ENCODE data around the gene ATRX. TPM values are rescaled to one million over a fixed set of nuclear protein-coding genes. Genes with fewer than 3 reads are reported as not detected.
"Not testable (repeated sequence)": the region's sequence is repeated elsewhere in the genome, so short reads cannot be mapped to it uniquely, and the experiment has no call there.

The ATRX gene
- total RNA-seq, 1 donor from 2014 or later = 44.6 TPM

DNA sequence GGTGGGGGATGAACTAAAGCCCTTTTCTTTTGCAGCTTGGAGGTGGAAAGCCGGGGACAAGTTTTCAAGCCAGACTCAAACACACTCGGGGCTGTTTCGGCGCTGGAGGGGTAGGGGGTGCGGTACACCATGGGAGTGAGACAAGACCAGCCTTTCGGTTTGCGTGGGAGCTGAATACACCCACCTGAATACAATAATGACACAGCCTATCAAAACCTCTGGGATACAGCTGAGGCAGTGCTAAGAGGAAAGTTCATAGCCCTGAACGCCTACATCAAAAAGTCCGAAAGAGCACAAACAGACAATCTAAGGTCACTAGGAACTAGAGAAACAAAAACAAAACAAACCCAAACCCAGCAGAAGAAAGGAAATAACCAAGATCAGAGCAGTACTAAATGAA, 163.3 kb downstream of the ATRX start:
- Histone ChIP-seq H3K36me3 (ENCODE audit: control insufficient read depth, insufficient read depth, low read length) (no peaks in the 10 kb centered on the region), H3K4me3 (ENCODE audit: low read depth, low read length) (no peak overlapping the region), H3K27me3 (ENCODE audit: control insufficient read depth, insufficient read depth, low read length) (no peaks in the 10 kb centered on the region)
- TF ChIP-seq, protein P1, sequence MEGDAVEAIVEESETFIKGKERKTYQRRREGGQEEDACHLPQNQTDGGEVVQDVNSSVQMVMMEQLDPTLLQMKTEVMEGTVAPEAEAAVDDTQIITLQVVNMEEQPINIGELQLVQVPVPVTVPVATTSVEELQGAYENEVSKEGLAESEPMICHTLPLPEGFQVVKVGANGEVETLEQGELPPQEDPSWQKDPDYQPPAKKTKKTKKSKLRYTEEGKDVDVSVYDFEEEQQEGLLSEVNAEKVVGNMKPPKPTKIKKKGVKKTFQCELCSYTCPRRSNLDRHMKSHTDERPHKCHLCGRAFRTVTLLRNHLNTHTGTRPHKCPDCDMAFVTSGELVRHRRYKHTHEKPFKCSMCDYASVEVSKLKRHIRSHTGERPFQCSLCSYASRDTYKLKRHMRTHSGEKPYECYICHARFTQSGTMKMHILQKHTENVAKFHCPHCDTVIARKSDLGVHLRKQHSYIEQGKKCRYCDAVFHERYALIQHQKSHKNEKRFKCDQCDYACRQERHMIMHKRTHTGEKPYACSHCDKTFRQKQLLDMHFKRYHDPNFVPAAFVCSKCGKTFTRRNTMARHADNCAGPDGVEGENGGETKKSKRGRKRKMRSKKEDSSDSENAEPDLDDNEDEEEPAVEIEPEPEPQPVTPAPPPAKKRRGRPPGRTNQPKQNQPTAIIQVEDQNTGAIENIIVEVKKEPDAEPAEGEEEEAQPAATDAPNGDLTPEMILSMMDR (IDR thresholded peaks at IDR 0.05; ENCODE audit: insufficient read depth, low read length, poor library complexity, severe bottlenecking) = no peak
- no peak for DNase-seq (ENCODE audit: low read depth)

DNA sequence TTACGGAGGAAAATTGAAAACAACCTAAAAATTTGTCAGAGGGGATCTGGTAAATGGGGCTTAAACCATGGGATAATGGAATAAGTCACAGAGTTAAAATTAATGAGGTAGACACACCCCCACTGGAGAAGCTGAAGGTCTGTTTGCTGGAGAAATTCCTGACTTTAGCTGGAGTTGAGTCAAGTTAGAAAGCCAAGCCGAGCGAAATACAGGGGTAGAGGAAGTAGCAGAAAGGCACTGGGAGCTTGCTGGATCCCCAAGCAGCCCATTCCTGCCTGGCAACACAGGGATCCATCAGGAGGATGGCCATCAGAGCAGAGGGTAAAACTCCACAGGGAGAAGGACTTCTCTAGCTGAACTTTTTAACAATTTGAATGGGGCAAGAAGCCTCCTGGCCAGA, 163.8 kb downstream of the ATRX start:
- no peak for DNase-seq (ENCODE audit: low read depth)
- H3K27me3 ChIP-seq (ENCODE audit: control insufficient read depth, insufficient read depth, low read length) = no peaks in the 10 kb centered on the region
- H3K36me3 ChIP-seq (ENCODE audit: control insufficient read depth, insufficient read depth, low read length) = no peaks in the 10 kb centered on the region
- H3K4me3 ChIP-seq (ENCODE audit: low read depth, low read length) = no peak overlapping the region
- TF ChIP-seq, protein P1 (IDR thresholded peaks at IDR 0.05; ENCODE audit: insufficient read depth, low read length, poor library complexity, severe bottlenecking) = no peak

- H3K4me3 ChIP-seq (ENCODE audit: low read depth, low read length); H3K36me3 ChIP-seq (ENCODE audit: control insufficient read depth, insufficient read depth, low read length); H3K27me3 ChIP-seq (ENCODE audit: control insufficient read depth, insufficient read depth, low read length); DNase-seq (ENCODE audit: low read depth): not testable (repeated sequence)
Observed at GRCh38 chrX:77621453-77621852, 164.6 kb downstream of the ATRX start.

- H3K27me3 ChIP-seq (ENCODE audit: control insufficient read depth, insufficient read depth, low read length) = no peaks in the 10 kb centered on the region
- no peak overlapping the region for H3K4me3 ChIP-seq (ENCODE audit: low read depth, low read length)
- no peak for DNase-seq (ENCODE audit: low read depth)
- TF ChIP-seq, protein P1 (IDR thresholded peaks at IDR 0.05; ENCODE audit: insufficient read depth, low read length, poor library complexity, severe bottlenecking) = no peak
- H3K36me3 ChIP-seq (ENCODE audit: control insufficient read depth, insufficient read depth, low read length) = no peaks in the 10 kb centered on the region
Observed at GRCh38 chrX:77617206-77617605, 168.8 kb downstream of the ATRX start.

GRCh38 chrX:77603635-77604336, 182.2 kb downstream of the ATRX start:
- TF ChIP-seq, protein P1 (IDR thresholded peaks at IDR 0.05; ENCODE audit: insufficient read depth, low read length, poor library complexity, severe bottlenecking) = no peak
- no peak for DNase-seq (ENCODE audit: low read depth)
- no peaks in the 10 kb centered on the region for H3K36me3 ChIP-seq (ENCODE audit: control insufficient read depth, insufficient read depth, low read length)

GRCh38 chrX:77597511-77597910, 188.5 kb downstream of the ATRX start:
- no peak for DNase-seq (ENCODE audit: low read depth)
- Histone ChIP-seq H3K36me3 (ENCODE audit: control insufficient read depth, insufficient read depth, low read length) (no peaks in the 10 kb centered on the region), H3K4me3 (ENCODE audit: low read depth, low read length) (no peak overlapping the region), H3K27me3 (ENCODE audit: control insufficient read depth, insufficient read depth, low read length) (no peaks in the 10 kb centered on the region)
- TF ChIP-seq, protein P1 (IDR thresholded peaks at IDR 0.05; ENCODE audit: insufficient read depth, low read length, poor library complexity, severe bottlenecking) = no peak

More at GRCh38 chrX:77603635-77604336, 182.2 kb downstream of the ATRX start:
- Histone ChIP-seq H3K4me3 (ENCODE audit: low read depth, low read length) (no peak overlapping the region), H3K27me3 (ENCODE audit: control insufficient read depth, insufficient read depth, low read length) (no peaks in the 10 kb centered on the region)

Measured in kidney epithelial cell (primary cell).